Fibroblast of pulmonary artery (primary cell): Measurements from ENCODE around the gene FOXI3.
"Not testable (repeated sequence)": the region's sequence is repeated elsewhere in the genome, so short reads cannot be mapped to it uniquely, and the experiment has no call there.

Source experiments
- DNase-seq: peaks from one replicate; pipeline ENCODE4 v3.0.0-alpha.2; 2010; ENCODE audit warnings: low read depth
- H3K4me3 ChIP-seq: replicated peaks from 2 replicates; pipeline ENCODE4 v1.5.1; 2011; ENCODE audit warnings: low read depth, mild to moderate bottlenecking, control low read depth, low read length, moderate library complexity
- CTCF ChIP-seq: IDR thresholded peaks from 2 replicates; pipeline ENCODE4 v1.5.1; 2011; ENCODE audit warnings: mild to moderate bottlenecking, control low read depth, low read length, inconsistent platforms; ENCODE audit errors: missing control alignments

FOXI3 gene

GRCh38 chr2:88442473-88442872 is 10.0 kb downstream of the FOXI3 start:
- no peak for DNase-seq
- no peak overlapping the region for H3K4me3 ChIP-seq
- TF ChIP-seq CTCF: no peak

GRCh38 chr2:88442061-88442460 is 10.4 kb downstream of the FOXI3 start:
- no peak for TF ChIP-seq CTCF
- no peak for DNase-seq
- H3K4me3 ChIP-seq: no peak overlapping the region

- TF ChIP-seq CTCF: no peak
- no peak overlapping the region for H3K4me3 ChIP-seq
- DNase-seq: no peak
Measured at GRCh38 chr2:88437010-88437409, 15.5 kb downstream of the FOXI3 start.

- no peak overlapping the region for H3K4me3 ChIP-seq
- TF ChIP-seq CTCF: no peak
- no peak for DNase-seq
Measured at GRCh38 chr2:88429929-88430328, 22.6 kb downstream of the FOXI3 start.

- no peak for DNase-seq
- H3K4me3 ChIP-seq: no peak overlapping the region
- TF ChIP-seq CTCF: no peak
Measured at GRCh38 chr2:88423733-88424132, 28.8 kb downstream of the FOXI3 start.

GRCh38 chr2:88419051-88419450 is 33.4 kb downstream of the FOXI3 start:
- H3K4me3 ChIP-seq, DNase-seq: not testable (repeated sequence)

- no peak overlapping the region for H3K4me3 ChIP-seq
- DNase-seq: no peak
- no peak for TF ChIP-seq CTCF
Measured at GRCh38 chr2:88416016-88416663, 36.4 kb downstream of the FOXI3 start.

GRCh38 chr2:88408870-88409269 is 43.6 kb downstream of the FOXI3 start:
- DNase-seq: not testable (repeated sequence)

More at GRCh38 chr2:88408870-88409269, 43.6 kb downstream of the FOXI3 start:
- not testable (repeated sequence) for H3K4me3 ChIP-seq
